Psoas muscle (tissue), 8 donors: Measurements from ENCODE around the gene C10orf71. TPM values are rescaled to one million over a fixed set of nuclear protein-coding genes. Genes with fewer than 3 reads are reported as not detected.

Experiments used
- ATAC-seq, 4 donors: fragments of 200-7000 bp; cut with Tn5 transposase; one replicate each; pipeline ENCODE4 v1.9.1; 2020; ENCODE audit warnings: moderate library complexity in 3 of 4, mild to moderate bottlenecking in 2 of 4
- DNase-seq, 2 donors: peaks; one replicate each; pipeline ENCODE4 v3.0.0-alpha.2; 2020
- H3K27ac ChIP-seq: fragments of 200-600 bp; one replicate; pipeline ENCODE4 v1.8.0; 2022
- H3K27me3 ChIP-seq, 3 donors: fragments of 200-600 bp in 1 of 3; one replicate each; pipeline versions ENCODE4 v1.6.1 to v1.8.0; 2013 to 2022; ENCODE audit warnings: low read length in 2 of 3, mild to moderate bottlenecking in 2 of 3, moderate library complexity in 1 of 3; ENCODE audit not compliant: insufficient read depth in 3 of 3
- H3K36me3 ChIP-seq, 2 donors: fragments of 200-600 bp in 1 of 2; one replicate each; pipeline versions ENCODE4 v1.6.1 to v1.8.0; 2013 to 2022; ENCODE audit warnings: low read depth in 1 of 2, mild to moderate bottlenecking in 1 of 2, moderate library complexity in 1 of 2; ENCODE audit not compliant: insufficient read depth in 1 of 2
- H3K4me1 ChIP-seq: fragments of 200-600 bp; one replicate; pipeline ENCODE4 v1.8.0; 2022
- H3K4me3 ChIP-seq: fragments of 200-600 bp; one replicate; pipeline ENCODE4 v1.8.0; 2022; ENCODE audit warnings: mild to moderate bottlenecking
- H3K9me3 ChIP-seq: fragments of 200-600 bp; one replicate; pipeline ENCODE4 v1.8.0; 2022
- CTCF ChIP-seq: fragments of 200-600 bp; IDR thresholded peaks from one replicate; pipeline ENCODE4 v1.8.0; 2022; ENCODE audit warnings: antibody characterized with exemption
- WGBS, 3 donors: extraction: QIAGEN DNeasy Blood & Tissue Kit; methylation state at CpG; one replicate each; pipeline versions ENCODE4 v1.1.6 to v1.1.7; 2013; 5-methylcytosine and 5-hydroxymethylcytosine counted together
- intact Hi-C, 2 donors: fragments of 100-400 bp; cut with DNase I; formaldehyde crosslinking; loops; one replicate each; pipeline versions ENCODE4 v1.11.0 to v1.14.2; 2022
- polyA plus RNA-seq, 3 donors: library from polyadenylated mRNA; stranded (reverse); fragments of 200-250 nt; gene quantifications; one replicate each; pipeline ENCODE4 v1.2.3, GENCODE V29; 2013
- total RNA-seq, 4 donors: library from RNA; stranded (reverse); fragmentation: NEBNext Ultra II Directional in 2 of 4; extraction: Animal tissue kit (Norgen Biotek cat#: 25700) in 2 of 4; gene quantifications; one replicate each; pipeline versions ENCODE4 v1.2.1 to v1.2.4, GENCODE V29; 2021 to 2023
- donor health status: healthy with polysubstance abuse.
- donor health status: DM: no; HTN: no; CAD: no; lungs with moderate emphysema.
- donor health status: Bipolar disorder and iron deficiency.
- donor health status: healthy.
- donor health status: DM: yes; HTN: yes; CAD: no.
- donor health status: DM: no; HTN: no; CAD: no.
- donor health status: DM: no; HTN: no; CAD: no.
- donor health status: DM: yes; HTN: yes; CAD: no.

Gene C10orf71
- total and polyA plus RNA-seq, 7 donors, result 4.2 to 356 (median 83.8) TPM

- H3K4me3 ChIP-seq, result peak overlapping the region; percentile 80
- no peaks in the 10 kb centered on the region for H3K27me3 ChIP-seq
- no peak for DNase-seq
- intact Hi-C loops, result loop anchor here (1.0 to 10.0 kb wide), 4 partner anchors 27 to 75 kb away; no protein-coding TSS in a partner anchor
- no peak for TF ChIP-seq CTCF
- peak overlapping the region; percentile 99 for H3K27ac ChIP-seq
- 17 to 37% (median 28%) methylated on average over 5 of the region's 5 CpGs for WGBS, 3 donors
- H3K9me3 ChIP-seq, result no peaks in the 10 kb centered on the region
- peaks cover 67% of the 10 kb centered on the region for H3K4me1 ChIP-seq
- peak in 1 of 4 donors; percentile 7 for ATAC-seq
- H3K36me3 ChIP-seq, result peaks cover 0 to 13% of the 10 kb centered on the region in 2 donors
Observed at GRCh38 chr10:49299816-49300139, 808 bp downstream of the C10orf71 start.

DNA sequence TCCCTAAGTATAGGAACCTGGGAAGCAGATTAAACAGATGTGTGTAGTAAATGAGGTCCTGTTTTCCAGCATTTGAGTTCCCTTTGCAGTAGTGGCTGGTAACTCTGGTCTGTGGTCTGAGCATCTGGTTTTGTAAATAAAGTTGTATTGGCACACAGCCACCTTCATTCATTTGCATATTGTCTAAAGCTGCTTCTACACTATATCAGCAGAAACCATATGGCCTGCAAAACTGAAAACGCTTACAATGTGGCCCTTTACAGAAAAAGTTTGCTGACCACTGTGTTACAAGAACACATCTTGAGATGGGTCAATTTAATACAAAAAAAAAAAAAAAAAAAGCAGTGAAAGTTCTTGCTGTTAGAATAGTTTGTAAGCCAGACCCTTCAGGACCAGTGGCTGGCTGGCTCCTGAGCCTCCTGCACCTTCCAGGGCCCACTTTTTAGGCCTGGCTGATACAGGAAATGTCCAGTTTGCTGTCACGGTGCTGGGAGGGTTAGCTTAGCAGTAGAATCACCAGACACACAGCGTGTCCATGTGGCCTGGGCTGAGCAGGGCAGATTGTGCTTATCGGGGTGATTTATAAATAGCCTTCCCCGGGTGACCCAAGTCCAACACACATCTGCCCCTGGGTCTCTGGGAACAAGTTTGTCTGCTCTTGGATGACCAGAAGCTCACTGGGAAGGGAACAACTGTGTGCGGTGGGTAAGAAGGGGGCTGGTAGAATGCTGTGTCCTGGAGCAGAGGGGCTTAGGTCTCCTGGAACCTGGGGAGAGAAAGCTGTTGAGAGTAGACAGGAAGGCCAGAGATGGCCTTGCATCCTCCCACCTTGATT is 1.4 kb downstream of the C10orf71 start:
- Histone ChIP-seq H3K4me3 (peak overlapping the region; percentile 80), H3K4me1 (peaks cover 67% of the 10 kb centered on the region), H3K36me3 (peaks cover 0 to 13% of the 10 kb centered on the region in 2 donors), H3K27ac (peak overlapping the region; percentile 99), H3K27me3 (no peaks in the 10 kb centered on the region), H3K9me3 (no peaks in the 10 kb centered on the region)
- no peak for TF ChIP-seq CTCF
- ATAC-seq (peak; percentile 52 to 71 (median 70)), DNase-seq (peak; percentile 37 to 84)
- WGBS, 3 donors, result 16 to 23% (median 18%) methylated on average over 6 of the region's 6 CpGs
- intact Hi-C loops, result loop anchor here (5.0 to 10.0 kb wide), 3 partner anchors 33 to 76 kb away; no protein-coding TSS in a partner anchor

GRCh38 chr10:49301302-49301701 is 2.3 kb downstream of the C10orf71 start:
- no peaks in the 10 kb centered on the region for H3K27me3 ChIP-seq
- DNase-seq (no peak), ATAC-seq (no peak)
- TF ChIP-seq CTCF, result no peak
- H3K36me3 ChIP-seq, result peaks cover 0 to 18% of the 10 kb centered on the region in 2 donors
- H3K4me1 ChIP-seq, result peaks cover 65% of the 10 kb centered on the region
- no peaks in the 10 kb centered on the region for H3K9me3 ChIP-seq
- peak overlapping the region; percentile 99 for H3K27ac ChIP-seq
- 63 to 84% (median 80%) methylated on average over 1 of the region's 1 CpG for WGBS, 3 donors
- intact Hi-C loops, result loop anchor here (5.0 to 10.0 kb wide), 3 partner anchors 34 to 77 kb away; no protein-coding TSS in a partner anchor
- peak overlapping the region; percentile 80 for H3K4me3 ChIP-seq

DNA sequence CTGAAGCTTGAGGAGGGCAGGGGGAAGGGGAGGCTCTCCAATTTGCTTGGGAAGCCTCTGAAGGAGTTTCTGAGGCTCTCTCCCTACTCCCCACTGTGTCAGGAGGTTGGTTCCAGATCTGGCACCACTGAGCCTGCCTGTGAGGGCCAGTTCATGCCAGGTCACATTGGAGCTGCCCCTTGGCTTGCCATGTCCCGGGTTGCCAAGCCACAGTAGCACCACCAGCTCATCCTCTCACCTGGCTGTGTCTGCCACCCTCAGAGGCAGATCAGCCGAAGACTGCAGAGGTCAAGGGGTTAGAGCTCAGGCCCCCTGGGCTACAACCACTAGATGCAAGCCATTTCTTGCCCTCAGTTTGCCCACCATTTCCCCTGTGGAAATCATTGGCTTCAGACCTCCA is 3.1 kb downstream of the C10orf71 start:
- Histone ChIP-seq H3K9me3 (no peaks in the 10 kb centered on the region), H3K4me1 (peaks cover 57% of the 10 kb centered on the region), H3K27me3 (no peaks in the 10 kb centered on the region), H3K27ac (peak overlapping the region; percentile 99), H3K36me3 (peaks cover 0 to 26% of the 10 kb centered on the region in 2 donors), H3K4me3 (peak overlapping the region; percentile 80)
- TF ChIP-seq CTCF, result no peak
- 22 to 63% (median 26%) methylated on average over 2 of the region's 2 CpGs for WGBS, 3 donors
- DNase-seq (no peak), ATAC-seq (no peak)
- intact Hi-C loops, result loop anchor here (5.0 to 10.0 kb wide), 3 partner anchors 35 to 77 kb away; no protein-coding TSS in a partner anchor
